Coronary artery (tissue), 2 donors: ENCODE results near the gene AMMECR1L.
A peak's percentile ranks its signal among the peaks of the same experiment; 100 is the strongest.
"Not testable (repeated sequence)": the region's sequence is repeated elsewhere in the genome, so short reads cannot be mapped to it uniquely, and the experiment has no call there.

Source experiments
- DNase-seq: peaks from one replicate; pipeline ENCODE4 v3.0.0-alpha.2; 2017; ENCODE audit warnings: low spot score
- H3K27ac ChIP-seq, 2 donors: fragments of 200-600 bp; sonication (generic); one replicate each; pipeline ENCODE4 v1.5.1; 2016 to 2019
- H3K4me3 ChIP-seq: fragments of 200-600 bp; sonication (generic); 2 replicates; pipeline ENCODE4 v1.5.1; 2016; ENCODE audit warnings: mild to moderate bottlenecking, moderate library complexity
- TF ChIP-seq, protein P1 (sequence below): fragments of 200-600 bp; sonication (generic); IDR thresholded peaks from one replicate; pipeline ENCODE4 v1.5.1; 2019; ENCODE audit warnings: antibody characterized with exemption

The AMMECR1L gene

DNA sequence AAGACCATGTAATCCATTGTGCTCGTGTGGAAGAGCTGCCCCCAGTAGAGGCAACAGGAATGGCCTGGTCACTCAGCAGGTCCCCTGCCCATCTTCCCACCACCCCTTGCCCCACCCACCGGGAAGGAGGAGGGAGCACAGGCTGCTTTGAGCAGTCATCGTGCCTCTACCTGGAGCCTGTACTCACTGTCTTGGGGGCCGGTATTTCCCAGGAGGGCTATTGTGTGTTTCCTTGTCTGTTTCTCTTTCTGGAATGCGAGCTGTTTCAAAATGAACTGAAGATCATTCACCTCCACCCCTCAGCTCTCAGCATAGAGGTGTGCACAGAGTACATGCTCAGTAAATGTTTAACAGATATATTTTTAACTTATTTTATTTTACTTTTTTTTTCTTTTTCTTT lies 7.7 kb upstream of the AMMECR1L start:
- no peak for DNase-seq
- Histone ChIP-seq H3K4me3 (no peak overlapping the region), H3K27ac (no peak overlapping the region)
- TF ChIP-seq, protein P1, sequence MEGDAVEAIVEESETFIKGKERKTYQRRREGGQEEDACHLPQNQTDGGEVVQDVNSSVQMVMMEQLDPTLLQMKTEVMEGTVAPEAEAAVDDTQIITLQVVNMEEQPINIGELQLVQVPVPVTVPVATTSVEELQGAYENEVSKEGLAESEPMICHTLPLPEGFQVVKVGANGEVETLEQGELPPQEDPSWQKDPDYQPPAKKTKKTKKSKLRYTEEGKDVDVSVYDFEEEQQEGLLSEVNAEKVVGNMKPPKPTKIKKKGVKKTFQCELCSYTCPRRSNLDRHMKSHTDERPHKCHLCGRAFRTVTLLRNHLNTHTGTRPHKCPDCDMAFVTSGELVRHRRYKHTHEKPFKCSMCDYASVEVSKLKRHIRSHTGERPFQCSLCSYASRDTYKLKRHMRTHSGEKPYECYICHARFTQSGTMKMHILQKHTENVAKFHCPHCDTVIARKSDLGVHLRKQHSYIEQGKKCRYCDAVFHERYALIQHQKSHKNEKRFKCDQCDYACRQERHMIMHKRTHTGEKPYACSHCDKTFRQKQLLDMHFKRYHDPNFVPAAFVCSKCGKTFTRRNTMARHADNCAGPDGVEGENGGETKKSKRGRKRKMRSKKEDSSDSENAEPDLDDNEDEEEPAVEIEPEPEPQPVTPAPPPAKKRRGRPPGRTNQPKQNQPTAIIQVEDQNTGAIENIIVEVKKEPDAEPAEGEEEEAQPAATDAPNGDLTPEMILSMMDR = no peak

DNA sequence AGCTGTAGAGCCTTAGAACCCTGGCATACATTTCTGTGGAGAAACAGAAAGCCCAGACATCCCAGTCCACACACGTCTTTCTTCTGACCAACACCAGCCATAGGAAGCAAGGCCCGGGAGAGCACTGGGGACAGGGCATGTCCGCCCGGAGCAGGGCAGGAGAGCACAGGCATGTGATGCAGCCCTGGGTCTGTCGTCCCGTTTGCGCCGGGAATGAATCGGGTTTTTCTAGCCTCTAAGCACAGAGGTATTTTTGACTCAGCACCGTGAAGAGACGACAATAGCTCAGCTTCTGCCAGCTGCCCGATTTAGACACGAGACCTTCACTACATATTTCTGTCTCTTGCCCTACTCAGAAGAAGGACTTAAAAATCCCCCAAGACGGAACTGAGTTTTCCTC lies 7.3 kb upstream of the AMMECR1L start:
- no peak for DNase-seq
- Histone ChIP-seq H3K27ac (no peak overlapping the region), H3K4me3 (no peak overlapping the region)
- TF ChIP-seq, protein P1 = no peak

DNA sequence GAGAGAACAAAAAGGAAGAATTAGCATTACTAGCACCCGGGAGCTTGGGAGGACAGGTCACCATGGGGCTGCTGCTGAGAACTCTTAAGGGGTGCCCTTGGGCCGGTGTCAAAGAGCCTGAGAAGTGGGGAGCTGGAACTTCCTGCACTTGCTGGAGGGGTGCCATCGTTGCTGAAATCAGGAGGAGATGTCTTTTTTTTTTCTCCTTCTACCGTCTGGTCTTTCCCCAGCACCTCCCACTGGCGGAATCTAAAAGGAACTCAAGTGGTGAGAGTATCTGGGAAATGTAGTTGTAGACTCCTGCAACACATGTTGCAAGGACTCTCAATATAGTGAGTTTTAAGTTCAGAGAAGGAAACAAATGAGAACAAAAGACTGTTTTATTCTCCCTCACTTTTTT lies 6.1 kb upstream of the AMMECR1L start:
- no peak overlapping the region for H3K4me3 ChIP-seq
- no peak overlapping the region for H3K27ac ChIP-seq
- no peak for DNase-seq
- TF ChIP-seq, protein P1 = no peak

DNA sequence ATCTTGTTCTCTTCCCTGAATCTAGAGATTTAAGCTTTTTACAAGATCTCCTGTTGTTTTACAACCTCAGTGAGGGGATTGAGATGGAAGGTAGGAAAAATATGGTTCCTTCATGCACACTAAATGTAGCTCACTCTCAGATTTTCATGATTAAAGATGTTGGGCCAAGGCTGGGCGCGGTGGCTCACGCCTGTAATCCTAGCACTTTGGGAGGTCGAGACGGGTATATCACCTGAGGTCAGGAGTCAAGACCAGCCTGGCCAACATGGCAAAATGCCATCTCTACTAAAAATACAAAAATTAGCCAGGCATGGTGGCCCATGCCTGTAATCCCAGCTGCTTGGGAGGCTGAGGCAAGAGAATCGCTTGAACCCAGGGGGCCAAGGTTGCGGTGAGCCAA lies 5.0 kb upstream of the AMMECR1L start:
- DNase-seq, H3K4me3 ChIP-seq, H3K27ac ChIP-seq: not testable (repeated sequence)

DNA sequence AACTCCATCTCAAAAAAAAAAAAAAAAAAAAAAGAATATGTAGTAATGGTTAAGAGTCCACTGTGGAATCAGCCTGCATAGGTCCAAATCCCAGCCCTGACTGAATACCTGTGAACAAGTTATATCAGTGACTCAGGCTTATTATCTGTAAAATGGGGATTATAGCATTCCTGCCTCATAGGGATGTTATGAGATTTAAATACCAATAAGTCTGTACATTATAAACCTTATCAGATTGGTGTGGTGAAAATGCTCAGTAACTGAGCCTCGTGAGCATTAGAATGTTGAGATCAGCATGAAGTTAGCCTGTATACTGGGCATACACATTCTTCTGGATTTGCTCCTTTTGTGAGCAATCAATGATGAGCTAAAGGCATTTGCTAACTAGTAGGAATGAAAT lies 3.0 kb upstream of the AMMECR1L start:
- DNase-seq = no peak
- Histone ChIP-seq H3K27ac (no peak overlapping the region), H3K4me3 (no peak overlapping the region)
- TF ChIP-seq, protein P1 = no peak

DNA sequence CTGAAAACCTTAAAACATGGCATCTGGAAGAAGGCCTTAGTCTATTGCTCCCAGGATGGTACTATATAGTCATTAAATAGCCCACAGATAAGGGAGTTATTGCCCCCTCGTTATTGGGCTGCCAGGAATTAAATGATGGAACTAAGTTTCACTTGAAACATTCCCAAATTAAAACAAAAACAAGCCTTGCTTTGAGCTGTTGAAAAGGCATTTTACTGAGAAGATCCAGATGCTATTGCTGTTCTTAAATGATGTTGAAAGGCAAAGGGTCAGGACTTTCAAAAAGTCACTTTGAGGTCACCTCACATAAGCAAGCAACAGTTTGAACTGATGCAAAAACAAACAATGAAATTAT lies 2.0 kb upstream of the AMMECR1L start:
- peak overlapping the region; percentile 77 for H3K4me3 ChIP-seq
- peak overlapping the region; percentile 90 to 96 for H3K27ac ChIP-seq
- TF ChIP-seq, protein P1 = no peak
- no peak for DNase-seq

DNA sequence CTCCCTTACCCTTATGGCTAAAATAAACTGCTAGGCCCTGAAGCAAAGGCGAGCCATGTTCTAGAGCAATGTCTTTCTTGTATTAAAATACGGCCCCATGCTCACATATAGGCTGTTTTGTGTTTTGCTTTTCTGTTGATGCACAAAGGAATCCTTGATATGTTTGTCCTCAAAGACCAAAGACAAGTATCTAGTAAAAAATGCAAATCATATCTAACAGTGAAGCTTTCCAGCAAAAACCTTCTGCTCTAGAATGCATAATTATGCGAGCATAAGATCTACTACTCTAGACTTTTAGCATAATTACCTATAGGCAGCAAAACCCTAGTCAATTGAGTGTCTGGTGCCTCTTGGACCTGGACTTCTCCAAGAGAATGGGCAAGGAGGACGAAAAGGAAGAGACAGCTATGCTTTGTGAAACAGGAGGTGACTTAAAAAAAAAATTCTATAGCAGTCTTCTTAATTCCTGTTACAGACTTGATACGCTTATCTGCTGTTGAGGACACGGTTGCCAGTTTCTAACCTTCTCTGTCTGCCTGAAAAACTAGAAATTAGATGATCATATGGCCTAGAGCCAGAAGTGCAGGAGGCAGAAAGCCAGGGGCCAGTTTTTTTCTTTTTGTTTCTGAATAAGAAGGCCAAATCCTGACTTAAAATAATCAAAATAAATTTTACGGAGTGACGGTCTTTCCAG lies 1.5 kb upstream of the AMMECR1L start:
- H3K4me3 ChIP-seq = peak overlapping the region; percentile 77
- DNase-seq = no peak
- TF ChIP-seq, protein P1 = no peak
- H3K27ac ChIP-seq = peak overlapping the region; percentile 90 to 96

DNA sequence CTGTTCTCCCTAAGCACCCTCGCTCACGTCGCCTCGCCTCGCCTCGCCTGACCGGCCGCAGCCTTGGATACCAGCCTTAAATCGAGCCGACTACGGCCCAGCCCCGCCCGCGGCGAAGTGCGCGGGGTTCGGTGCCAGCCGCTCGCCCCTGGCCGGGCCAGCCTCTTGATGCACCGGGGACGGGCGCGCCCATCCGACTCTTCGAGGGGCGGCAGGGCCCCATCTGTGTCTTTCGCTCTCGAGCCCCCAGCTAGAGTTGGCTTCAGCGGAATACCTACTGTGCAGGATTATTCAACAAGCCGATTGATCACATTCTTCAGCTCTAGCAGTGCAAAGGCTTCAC lies 808 bp upstream of the AMMECR1L start:
- Histone ChIP-seq H3K27ac (peak overlapping the region; percentile 90 to 96), H3K4me3 (peak overlapping the region; percentile 77)
- not testable (repeated sequence) for DNase-seq

DNA sequence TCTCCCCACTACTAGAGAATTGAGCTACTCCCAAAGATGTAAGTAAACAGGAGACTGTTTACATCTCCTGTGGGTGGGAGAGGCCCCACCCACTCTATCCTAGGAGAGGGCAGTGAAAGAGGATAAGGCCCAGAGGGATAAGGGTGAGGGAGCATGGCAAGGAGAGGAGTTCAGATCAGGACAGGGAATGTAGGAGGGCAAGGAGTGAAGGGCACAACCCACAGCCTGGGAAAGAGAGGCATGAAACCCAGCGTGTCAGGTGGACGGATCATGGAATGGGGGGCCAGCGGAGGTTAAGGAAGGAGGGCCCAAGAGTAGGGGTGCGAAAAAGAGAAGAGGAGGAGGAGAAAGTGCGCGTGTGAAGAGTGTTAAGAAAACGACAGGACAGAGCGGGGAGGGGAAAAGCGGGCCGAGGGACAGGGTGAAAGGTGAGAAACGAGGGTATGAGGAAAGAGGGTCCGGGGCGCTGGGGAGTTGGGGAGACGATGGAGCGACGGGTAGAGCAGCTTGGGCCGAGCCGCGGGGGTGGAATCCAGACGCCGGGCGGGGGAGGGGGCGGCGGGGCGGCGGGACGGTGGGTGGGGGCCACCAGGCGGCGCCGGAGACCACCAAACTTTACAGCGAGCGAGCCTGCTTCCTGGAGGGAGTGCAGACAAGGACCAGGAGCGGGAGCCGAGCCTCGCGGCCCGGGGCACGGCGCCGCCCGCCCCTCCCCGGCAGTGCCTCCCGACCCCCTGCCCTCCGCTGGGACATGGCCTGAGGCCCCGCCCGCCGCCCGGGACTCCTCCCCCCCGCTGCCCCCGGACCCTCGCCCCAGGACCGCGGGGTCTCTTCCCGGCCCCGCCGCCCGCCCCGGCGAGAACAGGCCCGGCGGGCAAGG lies 655 bp downstream of the AMMECR1L start:
- DNase-seq = not testable (repeated sequence)
- peak overlapping the region; percentile 90 to 96 for H3K27ac ChIP-seq
- H3K4me3 ChIP-seq = peak overlapping the region; percentile 77
